GM18858 (cell line): ENCODE data around the gene TMEM179B.
"Not testable (repeated sequence)": the region's sequence is repeated elsewhere in the genome, so short reads cannot be mapped to it uniquely, and the experiment has no call there.

Source experiments
- ATAC-seq: cut with Tn5 transposase; IDR thresholded peaks from one replicate; pipeline ENCODE4 v1.9.1; 2021; ENCODE audit not compliant: unreplicated experiment

TMEM179B gene

DNA sequence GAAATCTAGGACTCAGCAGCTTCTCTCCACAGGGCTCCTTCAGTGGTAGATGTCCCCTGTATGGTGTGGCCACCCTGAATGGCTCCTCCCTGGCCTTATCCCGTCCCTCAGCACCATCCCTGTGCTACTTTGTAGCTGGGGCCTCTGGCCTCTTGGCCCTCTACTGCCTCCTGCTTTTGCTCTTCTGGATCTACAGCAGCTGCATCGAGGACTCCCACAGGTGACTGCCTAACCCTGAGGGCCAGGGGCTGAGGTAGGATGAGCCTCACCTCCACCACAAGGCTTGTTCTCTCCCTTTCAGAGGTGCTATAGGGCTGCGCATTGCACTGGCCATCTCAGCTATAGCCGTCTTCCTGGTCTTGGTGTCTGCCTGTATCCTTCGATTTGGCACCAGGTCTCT, 1.8 kb downstream of the TMEM179B start:
- no peak for ATAC-seq

DNA sequence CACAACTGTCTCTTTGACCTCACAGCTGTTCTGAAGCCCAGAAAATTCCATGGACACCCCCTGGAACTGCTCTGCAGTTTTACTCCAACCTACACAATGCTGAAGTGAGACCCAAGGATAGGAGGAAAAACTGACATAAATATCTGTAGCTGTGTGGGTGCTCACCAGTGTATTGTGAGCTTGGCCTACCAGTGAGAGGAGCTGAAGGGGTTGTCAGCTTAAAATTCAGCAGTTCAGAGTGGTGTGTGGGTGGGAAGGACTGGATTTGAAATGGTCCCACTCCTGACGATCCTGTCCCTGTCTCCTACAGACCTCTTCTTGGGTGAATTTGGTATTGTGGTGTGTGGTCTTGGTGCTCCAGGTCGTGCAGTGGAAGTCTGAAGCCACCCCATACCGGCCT, 2.4 kb downstream of the TMEM179B start:
- ATAC-seq = no peak

DNA sequence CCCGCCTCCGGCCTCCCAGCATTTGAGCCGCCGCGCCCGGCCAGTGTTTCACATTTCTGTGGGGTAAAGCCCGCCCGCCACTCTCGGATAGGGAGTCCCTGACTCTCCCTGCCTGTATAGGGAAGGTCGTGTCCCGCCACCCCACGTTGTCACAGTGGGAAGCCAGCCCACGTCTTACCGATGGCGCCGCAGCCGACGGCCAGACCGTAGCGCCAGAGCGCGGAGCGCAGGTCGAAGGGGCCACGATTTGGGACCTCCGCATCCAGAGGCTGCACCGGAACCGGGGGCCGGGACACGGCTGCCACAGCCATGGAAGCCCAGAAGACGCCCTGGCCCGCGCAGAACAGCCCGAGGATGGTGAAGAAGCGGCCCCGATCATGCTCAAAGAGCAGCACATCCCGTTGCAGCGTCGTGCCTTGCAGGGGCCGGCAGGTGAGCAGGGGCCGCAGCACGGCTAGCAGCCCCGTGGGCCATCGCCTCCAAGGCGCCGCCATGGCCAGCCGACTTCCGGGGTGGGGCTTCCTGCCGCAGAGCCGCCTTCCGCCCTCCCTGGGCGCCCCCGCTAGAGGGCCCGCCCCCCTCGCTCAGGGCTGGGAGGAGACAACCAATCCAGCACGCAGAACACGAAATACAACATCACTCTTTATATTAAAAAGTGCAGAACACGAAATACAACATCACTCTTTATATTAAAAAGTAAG, 4.4 kb downstream of the TMEM179B start, which contains the start of gene TMEM223:
TSS of gene TMEM223 (minus strand) at position 506 of the 701 bp plus-strand sequence. CDS start at position 494, 12 bp downstream.
- ATAC-seq = no peak

DNA sequence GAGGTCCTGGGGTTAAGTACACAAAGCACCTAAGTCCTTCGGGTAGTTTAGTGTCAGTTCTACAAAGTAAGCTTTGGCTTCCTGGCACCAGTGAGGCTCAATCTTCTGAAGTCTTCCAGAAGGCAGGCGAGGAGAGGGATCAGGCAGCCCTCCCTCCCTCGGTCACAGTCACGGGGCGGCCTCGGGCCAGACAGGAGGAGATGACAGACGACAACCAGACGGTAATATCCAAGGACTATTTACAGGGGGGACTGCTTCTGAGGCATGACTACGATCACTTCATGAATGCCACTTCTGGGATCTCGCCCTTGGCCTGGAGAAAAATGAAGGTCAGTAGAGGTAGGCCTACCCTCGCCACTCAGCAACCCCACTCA, 5.0 kb downstream of the TMEM179B start:
- ATAC-seq = no peak

DNA sequence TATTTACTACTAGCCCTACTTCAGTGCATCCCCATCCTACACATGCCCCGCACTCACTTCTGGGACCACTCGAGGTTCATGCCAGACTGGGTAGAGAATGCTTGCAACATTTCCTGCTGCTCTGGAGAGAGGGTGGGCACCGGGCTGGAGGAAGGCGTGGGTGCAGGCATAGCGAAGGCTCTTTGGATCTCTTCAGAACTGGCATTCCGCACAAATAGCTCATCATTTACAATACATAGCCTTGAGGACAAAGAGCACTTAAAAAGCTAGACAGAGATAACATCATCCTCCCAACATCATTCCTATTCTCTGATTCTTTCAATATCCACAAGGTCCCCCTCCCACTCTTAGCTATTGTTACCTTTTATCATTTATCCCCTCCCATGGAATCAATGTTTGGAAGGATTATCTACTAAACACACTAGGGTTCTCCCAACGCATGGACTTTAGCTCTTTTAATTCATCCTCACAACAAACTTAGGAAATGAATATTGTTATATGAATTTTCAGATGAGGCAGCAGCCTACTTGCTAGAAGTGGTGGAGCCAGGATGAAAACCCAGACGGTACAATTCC, 7.1 kb downstream of the TMEM179B start:
- ATAC-seq = no peak

DNA sequence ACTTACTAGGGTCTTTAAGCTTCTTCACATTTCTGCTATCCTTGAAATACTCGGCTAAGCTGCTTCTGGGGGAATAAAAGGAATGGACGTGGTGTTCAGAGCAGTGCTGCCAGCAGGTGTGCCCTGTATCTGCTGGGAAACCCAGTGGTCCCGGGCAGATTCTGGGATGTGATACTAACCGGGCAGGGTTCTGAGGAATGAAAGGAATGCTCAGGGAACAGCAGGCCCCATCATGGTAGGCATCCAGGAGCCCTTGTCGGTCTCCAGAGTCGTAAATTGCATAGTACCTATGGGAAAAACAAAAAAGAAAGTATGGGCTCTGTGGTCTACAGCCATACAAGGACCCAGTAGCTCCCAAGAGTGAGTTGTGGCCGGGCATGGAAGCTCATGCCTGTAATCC, 9.1 kb downstream of the TMEM179B start:
- no peak for ATAC-seq

DNA sequence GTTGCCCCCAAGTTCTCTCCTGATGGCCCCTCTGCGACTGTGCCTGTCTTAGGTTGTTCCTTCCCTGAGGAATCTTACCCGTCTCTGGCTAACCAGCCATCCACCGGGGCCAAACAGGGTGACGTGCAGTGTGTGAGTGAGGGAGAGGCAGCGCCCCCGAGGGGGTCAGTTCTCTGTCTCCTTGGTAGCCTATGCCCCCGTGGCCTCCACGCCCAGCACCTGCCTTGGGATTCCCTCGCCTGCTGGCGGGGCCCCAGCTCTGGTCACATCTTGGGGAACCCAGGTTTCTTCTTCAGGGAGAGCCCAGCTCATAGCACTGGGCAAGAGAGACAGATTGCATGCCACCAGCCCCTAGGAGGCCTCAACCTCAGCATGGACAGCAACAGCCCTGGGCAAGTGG, 12.3 kb downstream of the TMEM179B start:
- no peak for ATAC-seq

DNA sequence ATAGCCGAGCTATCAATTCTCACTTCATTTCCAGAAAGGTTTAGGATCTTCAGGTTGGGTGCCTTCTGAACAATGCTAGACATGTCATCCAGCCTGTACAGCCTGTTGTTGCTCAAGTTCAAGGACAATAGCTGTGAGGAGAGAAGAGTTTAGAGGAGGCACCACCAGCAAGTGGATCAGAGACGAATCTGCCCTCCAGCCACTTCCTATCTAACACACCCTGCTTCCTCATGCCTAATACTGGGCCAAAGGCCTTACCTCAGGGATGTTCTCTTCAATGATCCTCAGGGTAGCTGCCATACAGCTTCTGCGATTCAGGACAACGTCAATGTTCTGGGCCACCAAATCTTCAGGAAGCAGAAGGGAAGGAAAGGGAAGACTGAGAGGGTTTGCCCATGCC, 13.9 kb downstream of the TMEM179B start:
- no peak for ATAC-seq

DNA sequence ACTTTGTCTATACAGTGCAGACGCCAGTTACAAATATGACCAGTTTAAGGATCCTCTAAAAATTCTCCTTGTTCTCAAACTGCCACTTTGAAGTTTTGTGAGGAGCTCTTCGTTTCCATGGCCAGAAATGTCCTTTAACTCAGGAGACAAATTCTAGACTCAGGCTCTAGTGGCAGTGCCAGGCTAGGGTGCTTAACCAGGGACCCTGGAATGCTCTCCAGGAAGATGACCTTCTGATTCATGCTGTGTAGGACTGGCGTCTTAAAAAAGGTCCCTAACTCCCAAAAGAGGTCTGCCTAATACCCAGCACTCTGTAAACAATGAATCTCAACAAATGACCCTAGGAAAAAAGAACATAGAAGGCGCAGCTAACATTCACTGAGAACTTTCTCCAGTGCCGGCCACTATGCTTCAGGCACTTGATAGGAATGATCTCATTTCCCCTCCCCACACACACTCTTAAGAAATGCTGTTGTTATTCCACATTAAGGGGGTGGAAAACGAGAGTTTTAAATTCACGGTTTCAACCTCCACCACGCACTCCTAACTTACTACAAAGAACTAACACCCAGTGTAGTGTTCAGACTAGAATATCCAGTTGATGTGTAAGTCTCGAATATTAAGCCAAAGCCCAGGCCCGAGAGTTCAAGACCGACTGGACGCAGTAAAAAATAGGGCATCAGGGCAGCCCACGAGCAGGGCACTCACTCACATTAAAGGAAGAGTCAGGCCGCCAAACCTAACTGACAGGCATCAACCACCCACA, 17.3 kb downstream of the TMEM179B start:
- no peak for ATAC-seq

DNA sequence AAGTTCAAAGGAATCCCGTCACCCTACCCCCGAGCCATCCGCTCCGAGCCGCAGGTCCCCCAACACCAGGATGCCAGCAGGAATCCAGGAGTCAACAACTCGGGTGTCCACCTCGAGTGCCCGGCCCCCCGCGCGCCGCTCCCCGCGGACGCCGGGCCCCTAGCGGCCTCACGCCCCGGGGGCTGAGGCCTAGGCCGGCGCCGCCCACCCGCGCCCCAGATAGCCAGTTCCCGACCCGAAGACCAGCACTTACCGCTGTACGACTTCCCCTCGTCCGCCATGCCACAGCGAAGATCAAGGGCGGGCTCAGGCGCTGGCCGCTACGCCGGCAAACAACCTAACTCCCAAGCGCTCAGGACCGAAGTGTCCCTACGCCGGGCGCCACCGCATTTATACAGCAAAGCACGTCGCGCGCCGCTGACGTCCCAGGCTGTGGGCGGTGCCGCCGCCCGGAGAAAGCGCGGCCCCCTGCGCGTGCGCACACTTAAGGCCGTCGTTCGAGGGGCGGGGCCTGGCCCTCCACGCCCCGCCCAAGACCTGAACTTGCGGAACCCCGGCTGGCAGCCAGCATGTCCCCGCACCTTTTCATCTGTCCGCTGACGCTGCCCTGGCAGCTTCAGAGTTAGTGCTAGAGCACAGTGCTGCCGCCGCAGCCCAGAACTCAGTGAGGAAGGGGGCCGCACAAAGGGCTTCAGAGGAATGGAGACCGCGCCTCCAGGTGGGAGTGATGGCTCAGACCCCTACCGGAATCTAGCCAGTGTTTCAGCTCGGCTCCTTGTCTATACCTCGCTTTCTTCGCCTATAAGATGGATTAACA, 18.1 kb downstream of the TMEM179B start, which contains the start of gene NXF1:
TSS of gene NXF1 (minus strand) at position 365 of the 817 bp plus-strand sequence. CDS start at position 281, 84 bp downstream.
- ATAC-seq = peak; percentile 71

DNA sequence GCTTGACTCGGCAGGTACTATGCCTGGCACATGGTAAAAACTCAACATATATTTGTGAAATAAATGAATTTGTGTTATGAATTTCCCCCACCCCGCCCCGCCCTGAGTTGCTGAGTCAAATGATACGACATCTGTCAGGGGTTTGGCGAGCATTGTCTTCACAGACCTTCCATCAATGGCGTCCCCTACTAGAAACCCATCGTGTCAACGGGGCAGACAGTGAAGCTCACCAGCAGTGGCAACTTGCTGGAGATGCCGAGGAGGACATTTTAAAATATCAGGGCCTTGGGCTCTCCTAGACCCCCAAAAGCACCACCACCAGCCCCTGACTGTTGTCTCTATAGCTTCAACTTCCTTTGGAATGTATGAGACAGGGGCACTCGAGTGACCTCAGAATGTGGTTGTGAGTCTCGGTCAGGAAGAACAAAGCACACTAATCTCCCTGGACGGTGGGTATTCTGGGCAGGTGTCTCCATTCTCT, 18.8 kb downstream of the TMEM179B start:
- no peak for ATAC-seq

DNA sequence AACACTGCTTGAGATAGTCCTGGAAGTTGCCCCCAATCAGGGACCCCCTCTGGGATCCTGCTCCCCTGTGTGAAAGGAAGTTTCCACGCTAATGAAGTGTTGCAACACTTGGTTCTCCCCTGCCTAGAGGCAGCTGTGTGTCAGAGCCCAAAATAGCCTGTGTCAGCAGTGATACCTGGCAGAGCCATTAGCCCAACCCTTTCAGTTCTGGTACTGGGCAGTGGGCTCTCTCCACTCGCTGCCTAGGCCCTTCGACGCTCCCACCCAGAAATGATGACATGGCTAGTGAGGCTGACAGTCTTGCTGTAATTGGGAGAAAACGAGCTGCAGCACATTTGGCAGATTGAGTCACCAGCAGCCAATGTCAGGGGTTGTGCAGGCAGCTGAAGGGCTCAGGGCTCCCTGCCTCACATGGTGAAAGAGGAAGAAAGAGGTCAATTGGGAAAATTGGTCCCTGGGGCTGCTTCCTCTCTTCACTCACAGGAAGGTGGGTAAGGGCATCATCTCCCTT, 19.5 kb downstream of the TMEM179B start:
- no peak for ATAC-seq

DNA sequence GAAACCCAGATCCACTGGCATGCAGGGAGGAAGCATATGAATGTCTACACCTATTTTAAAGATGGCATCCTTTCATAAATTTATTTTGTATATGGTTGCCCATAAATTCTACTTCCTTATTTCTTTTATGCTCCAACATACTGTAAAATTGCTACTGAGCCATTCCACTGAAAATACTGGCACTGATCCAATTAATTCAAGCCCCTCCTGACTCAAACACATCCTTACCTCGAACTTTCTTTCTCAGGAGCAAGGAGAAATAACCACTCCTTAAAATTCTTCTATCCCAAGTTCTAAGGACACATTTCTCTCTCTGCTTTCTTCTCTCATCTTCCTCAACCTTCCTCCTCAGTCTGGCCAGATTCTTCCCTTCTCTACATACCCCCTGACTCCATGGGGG, 23.5 kb downstream of the TMEM179B start:
- no peak for ATAC-seq

DNA sequence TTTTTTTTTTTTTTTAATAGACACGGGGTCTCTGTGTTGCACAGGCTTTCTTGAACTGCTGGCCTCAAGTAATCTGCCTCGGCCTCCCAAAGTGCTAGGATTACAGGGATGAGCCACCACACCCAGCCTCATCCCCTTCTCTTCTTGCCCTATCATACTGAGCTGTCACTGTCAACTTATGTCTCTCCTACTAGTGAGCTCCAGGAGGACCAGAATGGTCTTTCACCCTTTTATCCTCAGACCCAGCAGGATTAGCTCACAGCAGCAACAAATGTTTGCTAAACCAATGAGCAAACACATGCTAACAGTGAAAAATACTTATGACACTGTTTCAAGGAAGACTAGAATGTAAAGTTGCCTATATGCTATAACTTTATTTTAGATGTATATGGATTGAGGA, 24.5 kb downstream of the TMEM179B start:
- no peak for ATAC-seq

DNA sequence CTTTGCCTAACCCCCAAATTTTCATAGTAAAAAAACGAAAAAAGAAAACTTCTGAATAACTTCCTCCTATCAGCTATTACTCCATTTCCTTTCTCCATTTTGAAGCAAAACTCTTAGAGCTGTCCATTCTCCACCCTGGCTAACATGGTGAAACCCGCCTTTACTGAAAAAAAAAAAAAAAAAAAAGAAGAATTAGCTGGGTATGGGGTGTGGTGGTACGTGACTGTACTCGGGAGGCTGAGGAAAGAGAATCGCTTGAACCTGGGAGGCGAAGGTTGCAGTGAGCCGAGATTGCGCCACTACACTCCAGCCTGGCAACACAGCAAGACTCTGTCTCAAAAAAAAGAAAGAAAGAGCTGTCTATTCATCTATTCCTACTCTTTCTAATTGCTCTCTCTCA, 29.4 kb downstream of the TMEM179B start:
- no peak for ATAC-seq

DNA sequence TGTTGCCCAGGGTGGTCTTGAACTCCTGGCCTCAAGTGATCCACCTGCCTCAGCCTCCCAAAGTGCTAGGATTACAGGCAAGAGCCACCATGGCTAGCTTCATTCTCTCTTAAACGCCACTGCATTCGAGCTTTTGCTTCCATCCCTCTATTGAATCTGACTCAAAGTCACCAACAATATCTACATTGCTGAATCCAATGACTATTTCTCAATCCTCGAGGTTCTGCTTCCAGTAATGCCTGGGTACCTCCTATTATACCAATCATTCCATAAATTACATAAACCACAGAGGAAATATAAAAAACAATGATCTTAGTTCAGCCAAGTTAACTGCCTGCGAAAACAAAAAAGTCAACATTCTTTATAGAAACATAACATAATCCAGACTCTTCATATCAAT, 29.9 kb downstream of the TMEM179B start:
- no peak for ATAC-seq

DNA sequence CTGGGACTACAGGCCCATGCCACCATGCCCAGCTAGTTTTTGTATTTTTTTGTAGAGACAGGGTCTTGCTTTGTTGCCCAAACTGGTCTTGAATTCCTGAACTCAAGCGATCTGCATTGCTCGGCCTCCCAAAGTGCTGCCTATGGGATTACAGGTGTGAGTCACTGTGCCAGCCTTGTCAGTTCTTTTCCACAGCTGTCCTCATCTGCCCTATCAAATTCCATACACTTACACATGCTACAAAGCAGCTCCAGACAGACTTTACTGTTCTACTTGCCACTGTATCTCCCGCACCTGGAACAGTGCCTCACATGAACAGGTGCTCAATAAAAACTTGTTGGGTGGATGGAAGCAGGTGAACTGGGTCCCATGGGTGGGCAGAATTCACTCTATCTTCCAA, 36.5 kb downstream of the TMEM179B start:
- no peak for ATAC-seq

DNA sequence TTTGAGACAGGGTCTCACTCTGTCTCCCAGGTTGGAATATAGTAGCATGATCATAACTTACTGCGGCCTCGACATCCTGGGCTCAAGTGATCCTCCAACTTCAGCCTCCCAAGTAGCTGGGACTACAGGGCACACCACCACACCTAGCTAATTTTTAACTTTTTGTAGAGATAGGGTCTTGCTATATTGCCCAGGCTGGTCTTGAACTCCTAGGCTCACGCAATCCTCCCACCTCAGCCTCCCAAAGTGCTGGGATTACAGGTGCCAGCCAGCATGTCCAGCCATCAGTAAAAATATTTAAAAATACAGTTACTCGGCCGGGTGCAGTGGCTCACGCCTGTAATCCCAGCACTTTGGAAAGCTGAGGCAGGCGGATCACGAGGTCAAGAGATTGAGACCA, 40.9 kb downstream of the TMEM179B start:
- not testable (repeated sequence) for ATAC-seq

DNA sequence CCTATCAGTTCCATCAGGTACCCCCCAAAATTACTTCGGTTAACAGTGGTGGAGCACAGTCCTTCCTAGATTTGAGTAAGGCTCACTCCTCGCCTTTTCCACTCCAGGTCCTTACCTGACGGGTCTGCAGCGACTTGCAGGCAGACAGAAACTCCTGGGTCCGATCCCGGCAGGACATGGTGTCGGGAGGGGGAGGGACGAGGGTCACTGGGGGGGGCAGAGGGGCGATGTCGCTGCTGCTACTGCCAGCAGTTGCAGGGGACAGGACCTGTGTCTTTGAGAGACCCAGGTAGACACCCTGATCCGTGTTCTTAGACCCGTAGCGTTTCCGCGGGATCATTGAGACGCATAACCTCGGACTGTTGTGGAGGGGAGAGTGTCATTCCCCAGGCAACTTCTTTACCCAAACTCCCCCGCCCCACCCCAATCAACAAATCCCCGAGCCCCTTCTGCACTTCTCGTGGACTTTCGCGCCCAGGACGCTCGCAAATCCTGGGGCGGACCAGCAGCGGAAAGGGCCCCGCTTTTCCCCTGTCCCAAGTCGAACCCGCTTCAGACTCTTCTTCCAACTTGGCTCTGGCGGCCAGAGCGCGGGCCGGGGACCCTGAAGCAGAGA, 43.8 kb downstream of the TMEM179B start:
- ATAC-seq = no peak
